CD4-positive, alpha-beta T cell (primary cell): ENCODE results near the gene SLC47A2. TPM values are rescaled to one million over a fixed set of nuclear protein-coding genes. Genes with fewer than 3 reads are reported as not detected.

Source experiments
- ATAC-seq: fragments of 200-7000 bp; cut with Tn5 transposase; one replicate; pipeline ENCODE4 v1.10.0; 2022; ENCODE audit warnings: mild to moderate bottlenecking; ENCODE audit not compliant: poor library complexity
- CTCF ChIA-PET: fragments of 350-600 bp; sonication (Branson Sonifier 250); formaldehyde crosslinking; loops from one replicate; lab custom pipeline; 2021; ENCODE audit warnings: antibody characterized with exemption, inconsistent platforms; lab: Charles Lee
- POLR2A ChIA-PET: fragments of 350-600 bp; sonication (Branson Sonifier 250); formaldehyde crosslinking; loops from one replicate; lab custom pipeline; 2021; ENCODE audit warnings: antibody characterized with exemption, inconsistent platforms; lab: Charles Lee
- DNase-seq, 14 experiments: peaks; one replicate each; pipeline ENCODE4 v3.0.0-alpha.2; 2013 to 2020; ENCODE audit warnings: mixed read lengths in 2 of 14
- H3K27ac ChIP-seq, 2 donors: one replicate each; pipeline versions ENCODE4 v1.5.1 to v1.7.0; 2013; ENCODE audit warnings: low read length in 2 of 2, low read depth in 1 of 2, mild to moderate bottlenecking in 1 of 2
- H3K27me3 ChIP-seq, 2 experiments: 1 replicate in 1 of 2; 2 replicates in 1 of 2; pipeline versions ENCODE4 v1.6.1 to v1.7.0; 2013; ENCODE audit warnings: low read length in 2 of 2, control low read depth in 1 of 2, mild to moderate bottlenecking in 1 of 2, moderate library complexity in 1 of 2; ENCODE audit not compliant: insufficient read depth in 2 of 2, control insufficient read depth in 1 of 2
- H3K36me3 ChIP-seq: one replicate; pipeline ENCODE4 v1.6.1; 2013; ENCODE audit warnings: low read length, control low read depth; ENCODE audit not compliant: insufficient read depth
- H3K4me1 ChIP-seq: one replicate; pipeline ENCODE4 v1.6.1; 2013; ENCODE audit warnings: low read length, control low read depth; ENCODE audit not compliant: insufficient read depth
- H3K4me3 ChIP-seq: one replicate; pipeline ENCODE4 v1.5.1; 2013; ENCODE audit warnings: mild to moderate bottlenecking, low read length, moderate library complexity
- H3K9me3 ChIP-seq, 2 experiments: 1 replicate in 1 of 2; 2 replicates in 1 of 2; pipeline versions ENCODE4 v1.6.1 to v1.7.0; 2013; ENCODE audit warnings: low read length in 2 of 2, mild to moderate bottlenecking in 2 of 2, control low read depth in 1 of 2, moderate library complexity in 1 of 2; ENCODE audit not compliant: control insufficient read depth in 1 of 2, insufficient read depth in 1 of 2
- H3K27ac Mint-ChIP-seq: one replicate; pipeline ENCODE4 v1.8.0; 2020; ENCODE audit warnings: mixed read lengths
- H3K27me3 Mint-ChIP-seq: one replicate; pipeline ENCODE4 v1.8.0; 2021; ENCODE audit warnings: mixed read lengths
- H3K36me3 Mint-ChIP-seq: one replicate; pipeline ENCODE4 v1.8.0; 2021; ENCODE audit warnings: low read depth, mixed read lengths
- H3K4me1 Mint-ChIP-seq: one replicate; pipeline ENCODE4 v1.8.0; 2021; ENCODE audit warnings: low read depth, mixed read lengths
- H3K4me3 Mint-ChIP-seq: one replicate; pipeline ENCODE4 v1.8.0; 2020; ENCODE audit warnings: mild to moderate bottlenecking, mixed read lengths
- H3K9me3 Mint-ChIP-seq: one replicate; pipeline ENCODE4 v1.8.0; 2020; ENCODE audit warnings: mixed read lengths
- CTCF ChIP-seq: fragments of 200-600 bp; IDR thresholded peaks from one replicate; pipeline ENCODE4 v1.8.0; 2022; ENCODE audit warnings: antibody characterized with exemption, mild to moderate bottlenecking
- intact Hi-C, 2 experiments: fragments of 100-400 bp; cut with DNase I in 1 of 2; cut with micrococcal nuclease in 1 of 2; formaldehyde crosslinking; loops; one replicate each; pipeline versions ENCODE4 v1.15.1 to v1.9.0; 2023 to 2025; cut with DNase I, micrococcal nuclease
- total RNA-seq, 174 experiments: library from RNA in 2 of 174; stranded (reverse) in 2 of 174; gene quantifications; one replicate each; pipeline ENCODE4 v1.2.3 and lab custom pipeline; 2021 to 2026

The SLC47A2 gene
- total RNA-seq, 2 experiments from 2014 or later = not detected

GRCh38 chr17:19676896-19677295, 39.5 kb downstream of the SLC47A2 start:
- Histone ChIP-seq H3K4me3 (no peak overlapping the region), H3K27me3 (no peaks in the 10 kb centered on the region), H3K9me3 (no peaks in the 10 kb centered on the region), H3K36me3 (peaks cover 11% of the 10 kb centered on the region), H3K27ac (no peak overlapping the region), H3K4me1 (no peaks in the 10 kb centered on the region)
- Mint-ChIP-seq H3K27ac (no peak overlapping the region), H3K4me1 (no peaks in the 10 kb centered on the region), H3K27me3 (no peaks in the 10 kb centered on the region), H3K4me3 (no peak overlapping the region), H3K36me3 (peaks cover 30% of the 10 kb centered on the region), H3K9me3 (no peaks in the 10 kb centered on the region)
- ChIA-PET POLR2A (no interaction called here), CTCF (no interaction called here)
- ATAC-seq = no peak
- no peak for TF ChIP-seq CTCF
- no peak for DNase-seq
- intact Hi-C loops = no loop called here

GRCh38 chr17:19673623-19674022, 42.8 kb downstream of the SLC47A2 start:
- no peak for TF ChIP-seq CTCF
- no peaks in the 10 kb centered on the region for H3K4me1 Mint-ChIP-seq
- intact Hi-C loops = no loop called here

GRCh38 chr17:19672009-19672750, 44.2 kb downstream of the SLC47A2 start:
- Histone ChIP-seq H3K27ac (no peak overlapping the region), H3K9me3 (no peaks in the 10 kb centered on the region), H3K36me3 (peaks cover 19% of the 10 kb centered on the region), H3K4me1 (no peaks in the 10 kb centered on the region), H3K4me3 (no peak overlapping the region), H3K27me3 (no peaks in the 10 kb centered on the region)
- no peaks in the 10 kb centered on the region for H3K9me3 Mint-ChIP-seq
- no peaks in the 10 kb centered on the region for H3K27me3 Mint-ChIP-seq
- POLR2A ChIA-PET = no interaction called here
- ATAC-seq (no peak), DNase-seq (no peak)
- no peaks in the 10 kb centered on the region for H3K4me1 Mint-ChIP-seq
- CTCF ChIA-PET = no interaction called here
- peaks cover 46% of the 10 kb centered on the region for H3K36me3 Mint-ChIP-seq
- no peak overlapping the region for H3K4me3 Mint-ChIP-seq
- no peak for TF ChIP-seq CTCF
- intact Hi-C loops = no loop called here
- no peak overlapping the region for H3K27ac Mint-ChIP-seq

More at GRCh38 chr17:19673623-19674022, 42.8 kb downstream of the SLC47A2 start:
- Histone ChIP-seq H3K4me1 (no peaks in the 10 kb centered on the region), H3K9me3 (no peaks in the 10 kb centered on the region), H3K27ac (no peak overlapping the region), H3K4me3 (no peak overlapping the region), H3K36me3 (peaks cover 19% of the 10 kb centered on the region), H3K27me3 (no peaks in the 10 kb centered on the region)
- H3K9me3 Mint-ChIP-seq = no peaks in the 10 kb centered on the region
- no peak overlapping the region for H3K27ac Mint-ChIP-seq
- no peak overlapping the region for H3K4me3 Mint-ChIP-seq
- ChIA-PET POLR2A (no interaction called here), CTCF (no interaction called here)
- DNase-seq (no peak), ATAC-seq (no peak)
- no peaks in the 10 kb centered on the region for H3K27me3 Mint-ChIP-seq
- peaks cover 48% of the 10 kb centered on the region for H3K36me3 Mint-ChIP-seq
